ENCODE data around the gene GLCCI1.

The GLCCI1 gene

DNA sequence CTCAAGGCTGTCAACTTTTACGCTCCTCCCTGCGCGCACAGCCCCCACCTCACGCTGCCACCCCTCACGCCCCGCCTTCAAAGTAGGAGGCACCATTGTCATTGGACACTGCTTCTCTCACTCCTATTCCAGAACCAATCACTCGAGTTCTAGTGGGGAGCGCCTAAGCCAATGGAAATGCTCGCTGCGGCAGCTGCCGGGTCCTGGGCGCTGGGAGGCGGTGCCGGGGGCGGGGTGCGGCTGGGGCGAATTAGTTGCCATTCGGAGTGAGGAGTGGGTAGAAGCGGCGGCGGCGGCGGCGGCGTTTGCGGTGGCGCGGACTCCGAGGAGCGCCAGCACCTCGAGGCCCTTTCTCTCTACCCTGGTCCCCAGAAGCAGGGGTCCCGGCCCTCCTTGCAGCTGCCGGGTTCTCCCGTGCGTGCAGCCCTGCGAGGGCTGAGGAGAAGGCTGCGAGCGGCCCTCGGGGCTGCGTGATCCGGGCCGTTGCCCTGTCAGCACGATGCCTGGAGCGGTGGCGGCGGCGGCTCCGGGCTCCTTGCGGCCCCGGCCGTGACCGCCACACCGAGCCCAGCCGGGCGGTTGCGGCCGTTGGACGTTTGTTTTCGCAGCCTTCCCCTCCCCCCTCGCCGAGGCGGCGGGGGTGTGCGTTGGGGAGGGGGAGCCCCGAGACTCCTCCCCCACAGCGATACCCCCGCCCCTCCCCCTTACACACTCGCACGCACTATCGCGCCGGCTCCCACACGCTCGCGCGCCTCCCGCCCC lies at the start of gene GLCCI1:
Gene GLCCI1 (plus strand): TSS at position 253 of the 762 bp plus-strand sequence. CDS start 555 bp downstream, outside the sequence.
- Histone ChIP-seq H3K4me2 (ENCODE audit: low read length) (peak within 1 kb of the TSS; percentile 93), H3K27me3 (ENCODE audit: control insufficient read depth, insufficient read depth, low read length) (no peaks in the 10 kb centered on the region), H3K4me1 (no peaks in the 10 kb centered on the region), H3K9me3 (ENCODE audit: control insufficient read depth, low read length) (no peaks in the 10 kb centered on the region), H2AFZ (peak within 1 kb of the TSS; percentile 84), H3K9ac (peak within 1 kb of the TSS; percentile 64), H3K27ac (peak within 1 kb of the TSS; percentile 81), H3K36me3 (ENCODE audit: control insufficient read depth, insufficient read depth, low read length) (no peaks in the 10 kb centered on the region), H3K79me2 (peaks cover 6% of the 10 kb centered on the region), H3K4me3 (ENCODE audit: low read depth, low read length) (peak within 1 kb of the TSS; percentile 81)
- TF ChIP-seq, protein P1, sequence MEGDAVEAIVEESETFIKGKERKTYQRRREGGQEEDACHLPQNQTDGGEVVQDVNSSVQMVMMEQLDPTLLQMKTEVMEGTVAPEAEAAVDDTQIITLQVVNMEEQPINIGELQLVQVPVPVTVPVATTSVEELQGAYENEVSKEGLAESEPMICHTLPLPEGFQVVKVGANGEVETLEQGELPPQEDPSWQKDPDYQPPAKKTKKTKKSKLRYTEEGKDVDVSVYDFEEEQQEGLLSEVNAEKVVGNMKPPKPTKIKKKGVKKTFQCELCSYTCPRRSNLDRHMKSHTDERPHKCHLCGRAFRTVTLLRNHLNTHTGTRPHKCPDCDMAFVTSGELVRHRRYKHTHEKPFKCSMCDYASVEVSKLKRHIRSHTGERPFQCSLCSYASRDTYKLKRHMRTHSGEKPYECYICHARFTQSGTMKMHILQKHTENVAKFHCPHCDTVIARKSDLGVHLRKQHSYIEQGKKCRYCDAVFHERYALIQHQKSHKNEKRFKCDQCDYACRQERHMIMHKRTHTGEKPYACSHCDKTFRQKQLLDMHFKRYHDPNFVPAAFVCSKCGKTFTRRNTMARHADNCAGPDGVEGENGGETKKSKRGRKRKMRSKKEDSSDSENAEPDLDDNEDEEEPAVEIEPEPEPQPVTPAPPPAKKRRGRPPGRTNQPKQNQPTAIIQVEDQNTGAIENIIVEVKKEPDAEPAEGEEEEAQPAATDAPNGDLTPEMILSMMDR (IDR thresholded peaks at IDR 0.05), result no peak

DNA sequence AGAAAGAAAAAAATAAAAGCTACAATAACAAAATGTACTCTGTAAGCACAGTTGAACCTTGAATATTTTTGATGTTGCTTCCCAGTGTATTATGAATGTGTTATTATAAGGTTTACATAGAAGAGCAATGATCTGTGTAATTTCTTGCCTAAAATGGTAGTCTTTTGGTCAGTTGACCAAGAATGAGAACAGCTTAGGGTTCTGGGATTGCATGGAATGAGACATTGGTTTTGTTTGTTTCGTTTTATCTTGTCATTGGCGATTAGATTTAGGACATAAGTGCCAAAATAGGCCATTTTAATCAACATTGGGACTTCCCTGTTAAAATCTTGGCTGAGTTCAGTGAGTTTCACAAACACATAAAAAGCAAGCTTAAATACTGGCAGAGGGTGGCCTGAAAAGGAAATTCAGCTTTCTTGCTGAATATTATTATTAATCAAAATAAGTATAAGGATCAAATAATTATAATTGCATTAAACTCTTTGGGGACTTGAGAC lies 49.1 kb upstream of the GLCCI1 start:
- Histone ChIP-seq H3K4me3 (ENCODE audit: low read depth, low read length) (no peak overlapping the region), H3K4me2 (ENCODE audit: low read length) (no peak overlapping the region), H3K4me1 (peaks cover 6% of the 10 kb centered on the region), H3K36me3 (ENCODE audit: control insufficient read depth, insufficient read depth, low read length) (no peaks in the 10 kb centered on the region), H2AFZ (no peak overlapping the region), H3K27me3 (ENCODE audit: control insufficient read depth, insufficient read depth, low read length) (no peaks in the 10 kb centered on the region), H3K79me2 (no peaks in the 10 kb centered on the region), H3K9ac (no peak overlapping the region), H3K27ac (no peak overlapping the region), H3K9me3 (ENCODE audit: control insufficient read depth, low read length) (no peaks in the 10 kb centered on the region)
- TF ChIP-seq, protein P1 (IDR thresholded peaks at IDR 0.05), result no peak

DNA sequence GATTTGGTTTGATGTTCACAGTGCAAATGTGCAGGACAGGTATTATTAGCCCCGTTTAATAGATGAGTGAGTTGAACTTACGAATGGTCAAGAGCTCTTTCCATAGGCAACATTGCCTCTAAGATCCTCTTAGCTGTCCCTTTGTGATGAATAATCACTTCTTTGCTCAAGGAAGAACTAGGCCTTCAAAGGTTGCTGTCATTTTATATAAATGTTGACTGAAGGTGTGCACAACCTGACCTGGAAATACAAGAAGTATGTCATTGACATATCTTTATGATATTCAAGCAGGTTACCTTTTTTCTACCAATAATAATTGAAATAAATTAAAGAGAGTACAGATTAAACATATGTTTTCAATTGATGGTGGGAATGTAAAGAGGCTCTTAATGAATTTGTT lies 48.5 kb upstream of the GLCCI1 start:
- TF ChIP-seq, protein P1 (IDR thresholded peaks at IDR 0.05), result no peak
- Histone ChIP-seq H3K4me1 (peaks cover 6% of the 10 kb centered on the region), H2AFZ (no peak overlapping the region), H3K9ac (no peak overlapping the region), H3K36me3 (ENCODE audit: control insufficient read depth, insufficient read depth, low read length) (no peaks in the 10 kb centered on the region), H3K4me2 (ENCODE audit: low read length) (no peak overlapping the region), H3K27me3 (ENCODE audit: control insufficient read depth, insufficient read depth, low read length) (no peaks in the 10 kb centered on the region), H3K79me2 (no peaks in the 10 kb centered on the region), H3K9me3 (ENCODE audit: control insufficient read depth, low read length) (no peaks in the 10 kb centered on the region), H3K27ac (no peak overlapping the region), H3K4me3 (ENCODE audit: low read depth, low read length) (no peak overlapping the region)

DNA sequence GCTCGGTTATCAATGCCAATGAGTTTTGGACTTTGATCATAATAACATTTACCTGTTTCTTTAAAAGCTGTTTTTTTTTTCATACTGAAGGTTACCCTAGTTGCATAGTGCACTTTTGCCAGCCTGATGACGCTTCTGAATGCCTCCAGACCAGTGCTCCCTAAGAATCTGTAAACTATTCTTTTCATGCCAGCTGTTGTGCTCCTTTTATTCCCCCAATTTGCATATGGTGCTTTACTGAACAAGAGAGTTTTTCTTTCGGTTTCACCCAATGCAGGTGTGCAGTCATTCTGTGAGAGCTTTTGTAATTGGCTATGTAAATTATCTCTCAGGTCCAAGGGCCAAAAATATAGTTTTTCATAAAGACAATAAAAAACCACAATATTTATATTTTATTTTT lies 48.1 kb upstream of the GLCCI1 start:
- no peaks in the 10 kb centered on the region for H3K9me3 ChIP-seq (ENCODE audit: control insufficient read depth, low read length)
- H3K79me2 ChIP-seq, result no peaks in the 10 kb centered on the region
- no peaks in the 10 kb centered on the region for H3K36me3 ChIP-seq (ENCODE audit: control insufficient read depth, insufficient read depth, low read length)
- H3K9ac ChIP-seq, result no peak overlapping the region
- H3K4me2 ChIP-seq (ENCODE audit: low read length), result no peak overlapping the region
- no peak overlapping the region for H3K4me3 ChIP-seq (ENCODE audit: low read depth, low read length)
- no peaks in the 10 kb centered on the region for H3K27me3 ChIP-seq (ENCODE audit: control insufficient read depth, insufficient read depth, low read length)
- H3K4me1 ChIP-seq, result peaks cover 6% of the 10 kb centered on the region
- H2AFZ ChIP-seq, result no peak overlapping the region
- H3K27ac ChIP-seq, result no peak overlapping the region
- TF ChIP-seq, protein P1 (IDR thresholded peaks at IDR 0.05), result no peak

DNA sequence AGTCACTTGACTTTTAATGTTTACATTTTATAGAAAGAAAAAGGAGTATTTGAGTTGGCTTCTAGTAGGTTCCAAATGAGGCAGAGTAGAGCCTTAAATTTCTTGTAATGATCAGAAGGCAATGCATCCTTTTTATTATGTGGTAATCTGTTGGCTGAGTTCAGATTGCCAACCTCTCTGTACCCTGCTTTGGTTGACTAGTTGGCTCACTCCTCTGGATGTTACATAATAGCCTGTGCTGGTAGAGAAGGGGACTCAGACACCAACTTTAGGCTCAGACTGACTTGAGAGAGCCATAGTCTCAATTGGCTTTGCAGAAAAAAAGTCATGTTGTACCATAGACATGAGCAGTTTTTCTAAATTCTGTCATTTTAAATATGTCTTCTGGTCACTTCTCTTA lies 46.8 kb upstream of the GLCCI1 start:
- Histone ChIP-seq H3K4me1 (peaks cover 6% of the 10 kb centered on the region), H3K9ac (no peak overlapping the region), H3K4me2 (ENCODE audit: low read length) (no peak overlapping the region), H3K36me3 (ENCODE audit: control insufficient read depth, insufficient read depth, low read length) (no peaks in the 10 kb centered on the region), H3K4me3 (ENCODE audit: low read depth, low read length) (no peak overlapping the region), H3K27ac (no peak overlapping the region), H3K79me2 (no peaks in the 10 kb centered on the region), H3K9me3 (ENCODE audit: control insufficient read depth, low read length) (no peaks in the 10 kb centered on the region), H2AFZ (no peak overlapping the region), H3K27me3 (ENCODE audit: control insufficient read depth, insufficient read depth, low read length) (no peaks in the 10 kb centered on the region)
- TF ChIP-seq, protein P1 (IDR thresholded peaks at IDR 0.05), result no peak
